22Rv1 (cell line): Measurements from ENCODE around the gene PRR20G.
A peak's percentile ranks its signal among the peaks of the same experiment; 100 is the strongest.
"Not testable (repeated sequence)": the region's sequence is repeated elsewhere in the genome, so short reads cannot be mapped to it uniquely, and the experiment has no call there.

Experiments used
- H3K27ac ChIP-seq: fragments of 450-650 bp; 2 replicates; pipeline ENCODE4 v1.5.1; 2017
- ZFX ChIP-seq: fragments of 450-650 bp; IDR thresholded peaks from 2 replicates; pipeline ENCODE4 v1.6.1; 2017; ENCODE audit warnings: antibody characterized with exemption, borderline replicate concordance
- TF ChIP-seq, protein P1 (sequence below): fragments of 450-650 bp; IDR thresholded peaks from 2 replicates; pipeline ENCODE4 v1.5.1; 2017; ENCODE audit warnings: mild to moderate bottlenecking

The PRR20G gene

DNA sequence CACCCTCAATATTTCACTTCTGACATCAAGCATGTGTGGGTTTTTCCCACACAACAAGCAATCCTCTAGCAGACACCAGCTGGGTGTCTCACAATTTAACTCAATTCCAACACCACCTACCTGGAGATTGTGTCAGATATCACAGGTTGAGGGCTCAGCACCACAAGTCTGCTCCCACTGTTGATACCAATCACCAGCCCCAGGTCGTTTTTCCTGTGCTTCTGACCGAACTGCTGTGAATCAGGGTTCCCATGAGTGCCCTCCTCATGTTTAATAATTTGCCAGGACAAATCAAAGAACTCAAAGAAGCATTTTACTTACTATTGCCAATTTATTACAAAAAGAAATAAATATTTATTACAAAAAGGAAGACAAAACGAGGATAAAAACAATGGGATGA, 25.0 kb upstream of the PRR20G start:
- H3K27ac ChIP-seq, result no peak overlapping the region
- TF ChIP-seq, protein P1, sequence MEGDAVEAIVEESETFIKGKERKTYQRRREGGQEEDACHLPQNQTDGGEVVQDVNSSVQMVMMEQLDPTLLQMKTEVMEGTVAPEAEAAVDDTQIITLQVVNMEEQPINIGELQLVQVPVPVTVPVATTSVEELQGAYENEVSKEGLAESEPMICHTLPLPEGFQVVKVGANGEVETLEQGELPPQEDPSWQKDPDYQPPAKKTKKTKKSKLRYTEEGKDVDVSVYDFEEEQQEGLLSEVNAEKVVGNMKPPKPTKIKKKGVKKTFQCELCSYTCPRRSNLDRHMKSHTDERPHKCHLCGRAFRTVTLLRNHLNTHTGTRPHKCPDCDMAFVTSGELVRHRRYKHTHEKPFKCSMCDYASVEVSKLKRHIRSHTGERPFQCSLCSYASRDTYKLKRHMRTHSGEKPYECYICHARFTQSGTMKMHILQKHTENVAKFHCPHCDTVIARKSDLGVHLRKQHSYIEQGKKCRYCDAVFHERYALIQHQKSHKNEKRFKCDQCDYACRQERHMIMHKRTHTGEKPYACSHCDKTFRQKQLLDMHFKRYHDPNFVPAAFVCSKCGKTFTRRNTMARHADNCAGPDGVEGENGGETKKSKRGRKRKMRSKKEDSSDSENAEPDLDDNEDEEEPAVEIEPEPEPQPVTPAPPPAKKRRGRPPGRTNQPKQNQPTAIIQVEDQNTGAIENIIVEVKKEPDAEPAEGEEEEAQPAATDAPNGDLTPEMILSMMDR, result no peak
- no peak for TF ChIP-seq ZFX

DNA sequence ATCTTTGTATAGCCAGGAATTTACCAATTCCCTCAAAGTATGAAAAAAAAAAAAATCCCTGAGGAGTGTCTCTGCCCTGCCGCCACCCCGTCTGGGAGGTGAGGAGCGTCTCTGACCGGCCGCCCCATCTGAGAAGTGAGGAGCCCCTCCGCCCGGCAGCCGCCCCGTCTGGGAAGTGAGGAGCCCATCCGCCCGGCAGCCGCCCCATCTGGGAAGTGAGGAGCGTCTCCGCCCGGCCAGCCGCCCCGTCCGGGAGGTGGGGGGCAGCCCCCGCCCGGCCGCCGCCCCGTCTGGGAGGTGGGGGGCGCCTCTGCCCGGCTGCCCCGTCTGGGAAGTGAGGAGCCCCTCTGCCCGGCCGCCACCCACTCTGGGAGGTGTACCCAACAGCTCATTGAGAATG, 21.0 kb upstream of the PRR20G start:
- not testable (repeated sequence) for H3K27ac ChIP-seq

- no peak overlapping the region for H3K27ac ChIP-seq
- TF ChIP-seq, protein P1, result no peak
- no peak for TF ChIP-seq ZFX
These were observed 20.1 kb upstream of the PRR20G start for GRCh38 chr3:127307916-127308315.

GRCh38 chr3:127307112-127307835, 19.4 kb upstream of the PRR20G start:
- TF ChIP-seq, protein P1, result no peak
- TF ChIP-seq ZFX, result no peak
- no peak overlapping the region for H3K27ac ChIP-seq

GRCh38 chr3:127306361-127307111, 18.7 kb upstream of the PRR20G start:
- TF ChIP-seq ZFX, result no peak
- TF ChIP-seq, protein P1, result no peak
- H3K27ac ChIP-seq, result no peak overlapping the region

DNA sequence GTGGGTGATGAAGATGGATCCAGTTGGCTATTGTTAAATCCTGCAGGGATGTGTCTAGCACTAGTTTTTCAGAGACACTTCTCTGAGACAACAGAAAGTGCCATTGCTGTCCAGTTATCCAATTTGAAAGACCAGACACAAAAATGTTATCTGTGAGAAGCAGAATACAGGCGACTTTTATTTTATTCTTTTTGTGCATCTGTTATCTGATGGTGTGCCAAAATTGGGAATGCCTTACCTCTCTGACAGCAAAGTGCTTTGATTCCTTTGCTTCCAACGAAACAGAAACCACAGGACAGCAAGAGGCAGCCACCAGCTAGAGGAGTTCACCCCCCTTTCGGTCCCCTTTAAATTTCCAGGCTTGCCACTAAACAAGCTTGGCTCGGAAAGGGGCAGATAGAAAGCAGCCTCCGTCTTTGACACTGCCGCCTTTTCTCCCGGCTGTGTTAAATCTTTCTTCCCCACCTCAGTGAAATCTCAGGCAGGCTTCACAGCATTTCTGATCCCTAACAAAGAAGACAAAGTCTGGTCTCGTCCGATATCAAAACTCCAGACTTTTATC, 17.7 kb upstream of the PRR20G start:
- no peak overlapping the region for H3K27ac ChIP-seq

GRCh38 chr3:127304121-127304744, 16.4 kb upstream of the PRR20G start:
- H3K27ac ChIP-seq, result no peak overlapping the region
- TF ChIP-seq, protein P1, result peak; percentile 37
- no peak for TF ChIP-seq ZFX

More for the DNA sequence above, 17.7 kb upstream of the PRR20G start:
- TF ChIP-seq, protein P1, result no peak
- TF ChIP-seq ZFX, result no peak
